Activated T-helper 1 cell treated with anti-CD3 and anti-CD28 coated beads, Interleukin-12 subunit alpha, Interleukin-12 subunit beta, Interleukin-2, Interleukin-4 antibody, amounts not matched to agents 30 ng/mL and 10 ng/mL and 1 ng/mL, durations not matched to agents 14 hours and 24 hours and 36 hours (primary cell): ENCODE results near the gene CST7. TPM values are rescaled to one million over a fixed set of nuclear protein-coding genes. Genes with fewer than 3 reads are reported as not detected.

Experiments used
- DNase-seq: peaks from one replicate; pipeline ENCODE4 v3.0.0; 2021; ENCODE audit warnings: low spot score
- H3K27ac Mint-ChIP-seq: one replicate; pipeline ENCODE4 v1.8.0; 2021; ENCODE audit warnings: mild to moderate bottlenecking, mixed read lengths
- H3K27me3 Mint-ChIP-seq: one replicate; pipeline ENCODE4 v1.8.0; 2022; ENCODE audit warnings: mild to moderate bottlenecking, moderate library complexity, mixed read lengths; ENCODE audit not compliant: insufficient read depth
- H3K36me3 Mint-ChIP-seq: one replicate; pipeline ENCODE4 v1.8.0; 2021; ENCODE audit warnings: low read depth, mixed read lengths
- H3K4me1 Mint-ChIP-seq: one replicate; pipeline ENCODE4 v1.8.0; 2021; ENCODE audit warnings: low read depth, mixed read lengths
- H3K4me3 Mint-ChIP-seq: one replicate; pipeline ENCODE4 v1.8.0; 2021; ENCODE audit warnings: mild to moderate bottlenecking, moderate library complexity, mixed read lengths
- H3K9me3 Mint-ChIP-seq: one replicate; pipeline ENCODE4 v1.8.0; 2021; ENCODE audit warnings: mixed read lengths
- intact Hi-C: fragments of 100-400 bp; cut with micrococcal nuclease; formaldehyde crosslinking; loops from one replicate; pipeline ENCODE4 v1.15.1; 2024
- total RNA-seq: library from RNA; stranded (reverse); gene quantifications from 2 replicates; pipeline ENCODE4 v1.2.3, GENCODE V29; 2022

Gene CST7
- total RNA-seq, 1 donor from 2014 or later, result 133 TPM

DNA sequence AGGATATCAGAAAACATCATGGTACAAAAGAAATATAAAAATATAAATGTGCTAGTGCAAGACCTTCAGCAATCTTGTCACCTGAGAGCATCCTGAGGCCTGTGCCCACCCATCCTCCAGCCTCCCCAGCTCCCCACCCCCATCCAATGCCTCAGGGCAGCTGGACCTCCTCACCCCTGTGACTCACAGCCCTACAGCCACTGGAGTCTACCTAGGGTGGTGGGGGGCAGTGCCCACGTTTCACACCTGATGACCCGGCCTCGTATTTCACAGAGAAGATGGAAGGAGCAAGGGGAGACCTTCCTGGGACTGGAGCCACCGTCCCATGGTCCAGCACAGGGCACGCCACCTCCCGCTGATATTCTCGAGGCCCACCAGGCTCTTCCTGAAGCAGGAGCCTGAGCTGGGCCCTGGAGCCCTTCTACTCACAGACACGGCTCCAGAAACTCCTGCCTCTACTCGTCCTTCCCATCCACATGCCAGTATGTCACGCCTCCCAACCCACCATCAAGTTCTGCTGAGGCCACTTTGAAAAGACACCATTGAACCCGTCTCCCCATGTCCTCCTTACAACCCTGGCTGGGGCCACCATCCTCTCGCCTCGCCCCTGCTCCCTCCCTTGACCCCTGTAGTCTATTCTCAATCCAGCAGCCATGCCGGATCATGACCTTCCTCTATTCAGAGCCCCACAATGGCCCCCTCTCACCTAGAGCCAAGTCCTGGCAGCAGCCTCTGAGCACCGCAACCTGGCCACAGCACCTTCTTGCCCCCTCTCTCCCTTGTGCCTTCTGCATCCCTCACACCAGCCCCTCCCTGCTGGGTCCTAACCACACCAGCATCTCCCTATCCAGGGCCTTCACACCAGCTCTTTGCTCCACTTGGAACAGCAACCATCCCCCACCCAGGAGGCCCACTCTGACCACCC is 30.2 kb downstream of the CST7 start:
- H3K27me3 Mint-ChIP-seq, result no peaks in the 10 kb centered on the region
- no peak for DNase-seq

DNA sequence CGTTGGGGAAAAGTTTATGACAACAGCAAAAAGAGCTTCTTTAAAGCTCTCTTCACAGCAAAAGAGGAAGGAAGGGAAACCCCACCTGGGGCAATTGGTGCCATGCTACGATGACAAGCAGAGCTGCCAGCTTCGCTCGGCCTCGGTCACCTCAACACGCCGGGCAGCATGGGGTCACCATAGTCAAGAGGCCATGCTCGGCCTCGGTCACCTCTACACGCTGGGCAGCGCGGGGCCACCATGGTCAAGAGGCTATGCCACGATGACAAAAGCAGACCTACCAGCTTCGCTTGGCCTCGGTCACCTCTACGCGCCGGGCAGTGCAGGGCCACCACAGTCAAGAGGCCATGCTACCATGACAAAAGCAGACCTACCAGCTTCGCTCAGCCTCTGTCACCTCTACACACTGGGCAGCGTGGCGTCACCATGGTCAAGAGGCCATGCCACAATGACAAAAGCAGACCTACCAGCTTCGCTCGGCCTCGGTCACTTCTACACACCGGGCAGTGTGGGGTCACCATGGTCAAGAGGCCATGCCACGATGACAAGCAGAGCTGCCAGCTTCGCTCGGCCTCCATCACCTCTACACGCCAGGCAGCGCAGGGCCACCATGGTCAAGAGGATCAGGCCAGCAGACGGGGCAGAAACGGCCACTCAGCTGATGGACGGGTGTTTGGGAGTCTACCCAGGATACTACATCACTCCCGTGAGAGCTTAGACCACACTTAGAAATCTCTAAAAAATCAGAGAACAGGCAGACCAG is 31.4 kb downstream of the CST7 start:
- H3K4me3 Mint-ChIP-seq, result no peak overlapping the region
- H3K36me3 Mint-ChIP-seq, result peaks cover 82% of the 10 kb centered on the region
- intact Hi-C loops, result no loop called here
- DNase-seq, result no peak
- peaks cover 19% of the 10 kb centered on the region for H3K9me3 Mint-ChIP-seq
- H3K27ac Mint-ChIP-seq, result no peak overlapping the region
- no peaks in the 10 kb centered on the region for H3K27me3 Mint-ChIP-seq
- H3K4me1 Mint-ChIP-seq, result peaks cover 58% of the 10 kb centered on the region

More for the DNA sequence above, 30.2 kb downstream of the CST7 start:
- H3K4me1 Mint-ChIP-seq, result peaks cover 46% of the 10 kb centered on the region
- intact Hi-C loops, result no loop called here
- no peak overlapping the region for H3K4me3 Mint-ChIP-seq
- peak overlapping the region; percentile 56 for H3K27ac Mint-ChIP-seq
- peaks cover 21% of the 10 kb centered on the region for H3K9me3 Mint-ChIP-seq
- H3K36me3 Mint-ChIP-seq, result peaks cover 84% of the 10 kb centered on the region

DNA sequence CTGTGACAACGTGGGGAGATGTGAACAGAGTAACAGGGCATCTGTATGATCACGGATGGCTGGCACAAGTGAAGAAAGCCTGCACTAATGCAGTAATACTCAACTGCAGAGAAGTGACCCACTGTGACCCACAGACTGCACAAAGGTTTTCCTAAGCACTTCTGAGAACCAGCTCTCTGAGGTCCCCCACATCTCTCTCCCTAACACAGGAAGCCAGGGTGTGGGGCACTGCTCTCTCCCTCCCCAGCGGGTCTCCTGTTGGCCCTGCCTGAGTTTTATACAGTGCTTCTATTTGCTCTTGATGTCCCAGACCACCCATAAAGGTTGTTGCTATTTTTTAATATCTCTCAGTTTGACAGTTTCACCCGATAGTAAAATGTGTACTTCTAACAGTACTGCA is 32.2 kb downstream of the CST7 start:
- Mint-ChIP-seq H3K27me3 (no peaks in the 10 kb centered on the region), H3K36me3 (peaks cover 76% of the 10 kb centered on the region), H3K4me3 (no peak overlapping the region), H3K9me3 (peaks cover 11% of the 10 kb centered on the region), H3K27ac (no peak overlapping the region), H3K4me1 (peaks cover 66% of the 10 kb centered on the region)
- intact Hi-C loops, result no loop called here
- no peak for DNase-seq

DNA sequence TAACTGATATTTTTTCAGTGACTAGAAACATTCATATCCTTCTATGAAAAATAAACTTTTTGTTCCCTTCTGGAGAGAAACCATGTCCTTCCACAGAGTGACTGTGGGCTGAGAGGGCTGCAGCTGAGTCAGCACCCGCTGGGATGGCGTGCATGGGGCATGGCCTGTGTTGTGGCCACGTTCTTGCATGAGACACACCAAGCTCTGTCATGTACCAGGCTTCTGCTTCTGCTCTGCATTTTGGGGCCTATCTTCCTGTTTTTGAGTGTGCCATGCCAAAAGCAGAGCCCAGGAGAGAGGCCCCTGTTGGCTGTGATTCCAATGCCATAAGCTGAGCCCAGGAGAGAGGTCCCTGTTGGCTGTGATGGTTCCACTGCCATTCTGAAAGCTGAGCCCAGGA is 32.7 kb downstream of the CST7 start:
- Mint-ChIP-seq H3K4me1 (peaks cover 70% of the 10 kb centered on the region), H3K4me3 (no peak overlapping the region), H3K27ac (no peak overlapping the region), H3K27me3 (no peaks in the 10 kb centered on the region), H3K36me3 (peaks cover 71% of the 10 kb centered on the region), H3K9me3 (peaks cover 6% of the 10 kb centered on the region)
- intact Hi-C loops, result no loop called here
- no peak for DNase-seq

DNA sequence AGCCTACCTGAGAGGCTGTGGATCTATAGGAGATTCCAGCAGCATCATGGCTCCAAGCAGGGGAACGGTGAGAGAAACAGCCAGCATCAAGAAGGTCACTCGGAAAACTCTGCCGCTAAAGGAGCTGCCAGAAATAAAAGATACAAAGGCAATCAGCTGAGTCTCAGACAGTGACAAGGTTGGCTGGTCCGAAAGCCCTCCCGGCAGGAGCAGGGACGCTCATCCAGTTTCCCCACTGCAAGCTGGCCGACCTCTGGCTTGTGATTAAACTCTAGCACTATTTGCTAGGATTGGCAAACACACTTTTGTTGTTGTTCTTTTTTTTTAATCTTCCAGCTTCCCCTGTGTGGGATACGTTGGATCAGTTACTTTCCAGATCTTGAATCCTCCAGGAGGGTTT is 34.8 kb downstream of the CST7 start:
- peaks cover 65% of the 10 kb centered on the region for H3K36me3 Mint-ChIP-seq
- no peak overlapping the region for H3K4me3 Mint-ChIP-seq
- intact Hi-C loops, result no loop called here
- no peaks in the 10 kb centered on the region for H3K27me3 Mint-ChIP-seq
- no peak for DNase-seq
- H3K4me1 Mint-ChIP-seq, result peaks cover 82% of the 10 kb centered on the region
- H3K9me3 Mint-ChIP-seq, result peaks cover 5% of the 10 kb centered on the region
- H3K27ac Mint-ChIP-seq, result no peak overlapping the region

DNA sequence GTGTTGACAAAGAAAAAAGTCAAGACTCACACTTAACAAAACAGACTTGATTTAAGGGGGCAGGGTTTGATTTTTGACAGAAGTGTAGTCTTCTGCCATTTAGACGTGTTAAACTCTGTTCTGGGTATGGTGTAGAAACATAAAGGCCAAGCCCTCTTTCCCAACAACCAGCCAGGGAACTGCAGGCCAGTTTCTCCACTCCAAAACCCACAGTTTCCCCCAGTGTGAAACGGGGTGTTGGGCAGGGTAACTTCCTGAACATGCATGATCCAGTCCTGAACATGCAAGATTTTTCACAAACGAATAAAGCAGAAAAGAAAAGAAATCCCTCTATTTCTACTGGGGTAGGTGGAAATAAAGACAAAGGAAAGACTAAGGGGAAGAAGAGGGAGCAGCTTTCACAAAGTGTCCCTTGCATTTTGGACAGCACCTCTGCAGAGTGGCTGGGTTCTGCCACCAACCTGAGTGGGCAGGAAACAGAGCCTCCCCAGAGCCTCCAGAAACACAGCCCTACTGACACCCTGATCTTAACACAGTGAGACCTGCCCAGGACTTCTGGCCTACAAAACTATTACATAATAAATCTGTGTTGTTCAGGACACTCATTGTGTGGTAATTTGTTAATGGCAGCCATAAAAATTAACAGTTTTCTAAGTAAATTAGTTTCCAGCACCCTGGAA is 36.0 kb downstream of the CST7 start:
- no peak overlapping the region for H3K27ac Mint-ChIP-seq

DNA sequence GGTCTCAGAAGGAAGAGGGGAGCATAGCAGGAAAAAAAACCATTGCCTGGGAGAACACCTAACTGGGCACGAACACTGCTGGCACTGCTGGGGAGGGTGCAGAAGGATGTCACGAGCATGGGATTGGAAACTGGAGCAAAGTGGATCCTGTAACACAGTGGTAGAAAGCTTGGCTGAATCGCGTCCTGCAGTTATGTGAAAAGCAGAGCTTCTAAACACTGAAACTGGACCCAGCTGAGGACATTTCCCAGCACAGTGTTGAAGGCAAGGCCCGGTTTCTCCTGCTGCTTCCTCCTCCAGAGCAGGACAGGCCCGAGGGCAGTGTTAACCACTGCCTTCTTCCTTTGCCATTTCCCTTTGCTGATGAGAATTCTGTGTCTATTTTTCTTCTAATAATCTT is 36.7 kb downstream of the CST7 start:
- Mint-ChIP-seq H3K9me3 (no peaks in the 10 kb centered on the region), H3K27me3 (no peaks in the 10 kb centered on the region), H3K4me1 (peaks cover 91% of the 10 kb centered on the region), H3K36me3 (peaks cover 58% of the 10 kb centered on the region), H3K27ac (no peak overlapping the region), H3K4me3 (no peak overlapping the region)
- intact Hi-C loops, result no loop called here
- DNase-seq, result no peak

More for the DNA sequence above, 36.0 kb downstream of the CST7 start:
- intact Hi-C loops, result no loop called here
- peaks cover 2% of the 10 kb centered on the region for H3K9me3 Mint-ChIP-seq
- no peaks in the 10 kb centered on the region for H3K27me3 Mint-ChIP-seq
- no peak overlapping the region for H3K4me3 Mint-ChIP-seq
- peaks cover 59% of the 10 kb centered on the region for H3K36me3 Mint-ChIP-seq
- DNase-seq, result no peak
- peaks cover 85% of the 10 kb centered on the region for H3K4me1 Mint-ChIP-seq

DNA sequence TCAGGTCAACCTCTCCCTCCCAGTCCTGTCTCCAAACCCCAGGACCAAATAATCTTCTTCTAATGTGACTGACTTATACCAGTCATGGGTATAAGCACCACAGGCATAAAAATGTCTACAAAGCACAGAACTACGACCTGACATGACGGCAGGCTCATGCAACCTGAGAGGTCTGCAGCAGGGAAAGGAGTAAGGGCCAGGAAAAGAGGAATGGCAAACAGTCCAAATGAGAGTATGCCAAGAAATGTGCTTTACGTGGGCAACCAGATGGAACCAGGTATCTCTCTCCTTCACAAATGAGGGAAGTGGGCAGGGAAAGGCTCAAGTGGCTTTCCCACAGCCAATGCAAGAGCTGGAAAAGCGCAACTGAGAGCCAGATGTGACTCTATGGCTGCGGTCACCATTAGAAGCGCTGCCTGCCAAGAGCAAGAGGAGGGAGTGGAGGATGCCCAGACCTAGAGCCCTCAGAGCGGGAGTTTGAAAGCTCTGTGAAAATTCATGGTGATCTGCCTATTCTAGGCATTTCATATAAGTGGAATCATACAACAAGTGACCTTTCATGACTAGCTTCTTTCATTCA is 37.5 kb downstream of the CST7 start:
- no peak for DNase-seq
- no peaks in the 10 kb centered on the region for H3K27me3 Mint-ChIP-seq
- no peaks in the 10 kb centered on the region for H3K9me3 Mint-ChIP-seq
- intact Hi-C loops, result no loop called here
- H3K4me1 Mint-ChIP-seq, result peaks cover 91% of the 10 kb centered on the region
- H3K4me3 Mint-ChIP-seq, result no peak overlapping the region
- peaks cover 52% of the 10 kb centered on the region for H3K36me3 Mint-ChIP-seq
- no peak overlapping the region for H3K27ac Mint-ChIP-seq

DNA sequence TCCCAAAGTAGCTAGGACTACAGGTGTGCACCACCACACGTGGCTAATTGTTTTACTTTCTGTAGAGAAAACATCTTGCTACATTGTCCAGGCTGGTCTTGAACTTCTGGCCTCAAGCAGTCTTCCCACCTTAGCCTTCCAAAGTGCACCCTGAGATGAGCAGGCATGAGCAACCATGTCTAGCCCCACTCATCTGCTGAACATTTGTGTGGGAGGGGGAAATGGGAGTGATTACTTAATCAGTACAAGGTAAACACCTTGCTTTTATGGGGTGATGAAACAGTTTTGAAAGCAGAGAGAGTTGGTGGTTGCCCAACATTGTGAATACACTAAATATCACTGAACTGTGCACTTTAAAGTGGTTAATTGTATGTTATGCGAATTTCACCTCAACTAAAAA is 38.2 kb downstream of the CST7 start:
- intact Hi-C loops, result no loop called here
- Mint-ChIP-seq H3K4me3 (no peak overlapping the region), H3K27me3 (no peaks in the 10 kb centered on the region), H3K9me3 (no peaks in the 10 kb centered on the region), H3K27ac (no peak overlapping the region), H3K36me3 (peaks cover 50% of the 10 kb centered on the region), H3K4me1 (peaks cover 91% of the 10 kb centered on the region)
- no peak for DNase-seq

DNA sequence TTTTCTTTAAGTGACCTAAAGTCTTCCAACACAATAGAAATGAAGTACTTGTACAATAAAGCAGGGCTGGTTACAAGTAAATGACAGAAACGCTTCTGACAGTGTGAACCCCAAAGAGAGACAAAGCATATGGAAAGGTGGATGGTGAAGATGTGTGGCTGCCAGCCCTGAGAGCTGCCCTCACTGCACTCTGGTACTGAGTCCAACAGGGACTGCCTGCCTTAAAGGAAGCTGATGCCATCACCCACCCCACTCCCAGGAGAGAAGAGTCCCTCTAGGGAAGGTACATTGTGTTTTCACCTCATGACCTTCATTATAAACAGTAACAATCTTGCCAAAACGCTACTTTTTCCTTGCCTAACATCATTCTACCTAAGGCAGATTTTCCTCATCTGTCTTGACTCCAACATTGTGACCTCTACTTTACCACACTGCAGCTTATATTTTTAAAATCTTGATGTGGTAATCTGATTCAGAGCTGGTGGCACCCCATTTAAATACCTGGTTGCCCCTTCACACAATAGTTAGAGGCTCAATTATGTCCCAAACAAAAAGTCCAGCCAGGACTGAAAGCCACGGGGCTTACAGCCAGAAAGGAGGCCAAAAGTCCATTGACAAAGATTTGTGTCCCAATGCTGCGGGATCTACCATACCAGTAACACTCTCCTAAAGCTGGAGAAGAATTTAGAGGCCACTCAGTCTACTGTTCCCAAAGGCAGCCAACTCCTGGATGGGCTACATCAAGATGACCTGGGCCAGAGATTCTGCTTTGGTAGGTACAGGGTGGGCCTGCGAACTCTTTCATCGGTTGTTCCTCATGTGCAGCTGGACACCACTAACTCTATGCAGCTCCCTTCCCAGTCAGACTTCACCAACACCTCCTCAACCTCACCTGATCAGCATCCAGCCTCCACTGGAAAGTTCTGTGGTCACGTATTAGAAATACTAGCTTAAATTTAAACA is 39.1 kb downstream of the CST7 start:
- Mint-ChIP-seq H3K4me3 (no peak overlapping the region), H3K4me1 (peaks cover 82% of the 10 kb centered on the region), H3K27ac (peak overlapping the region; percentile 24), H3K36me3 (peaks cover 42% of the 10 kb centered on the region), H3K9me3 (no peaks in the 10 kb centered on the region), H3K27me3 (no peaks in the 10 kb centered on the region)
- no peak for DNase-seq
- intact Hi-C loops, result no loop called here

DNA sequence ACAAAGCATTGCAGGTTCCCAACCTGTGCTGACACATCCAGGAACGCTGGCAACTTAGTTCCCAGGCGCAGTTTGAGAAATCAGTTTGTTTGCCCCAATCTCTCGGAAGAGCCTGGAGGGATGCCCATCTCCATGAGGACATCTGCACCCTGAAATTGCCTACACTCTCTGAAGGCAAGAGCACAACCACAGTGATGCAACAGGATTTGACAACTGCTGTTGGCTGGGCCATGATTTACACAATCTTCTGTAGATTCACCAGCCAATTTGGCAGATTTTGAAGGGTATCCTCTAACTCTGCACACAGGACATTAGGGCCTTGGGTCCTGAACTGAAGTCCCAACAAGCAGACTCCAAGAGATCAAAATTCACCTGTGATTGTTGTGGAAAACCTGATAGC is 40.1 kb downstream of the CST7 start:
- H3K27ac Mint-ChIP-seq, result no peak overlapping the region
- DNase-seq, result no peak
- H3K36me3 Mint-ChIP-seq, result peaks cover 35% of the 10 kb centered on the region
- intact Hi-C loops, result no loop called here
- no peaks in the 10 kb centered on the region for H3K9me3 Mint-ChIP-seq
- H3K27me3 Mint-ChIP-seq, result no peaks in the 10 kb centered on the region
- no peak overlapping the region for H3K4me3 Mint-ChIP-seq
- H3K4me1 Mint-ChIP-seq, result peaks cover 76% of the 10 kb centered on the region
